Daoy (cell line): Measurements from ENCODE around the gene CNTN4. TPM values are rescaled to one million over a fixed set of nuclear protein-coding genes. Genes with fewer than 3 reads are reported as not detected.

Experiments
- DNase-seq: peaks from one replicate; pipeline ENCODE4 v3.0.0-alpha.2; 2015; ENCODE audit warnings: low read depth
- total RNA-seq: library from RNA; depleted of rRNA; stranded (reverse); fragments of >200 nt; shearing (Covaris generic); gene quantifications from 2 replicates; pipeline ENCODE4 v1.2.3, GENCODE V29; 2014

Gene CNTN4
- total RNA-seq, 1 experiment from 2014 or later: 0.06 TPM

- DNase-seq: no peak
Observed at GRCh38 chr3:2266606-2267005, 167.9 kb downstream of the CNTN4 start.

- DNase-seq: no peak
Observed at GRCh38 chr3:2268779-2269178, 170.1 kb downstream of the CNTN4 start.

GRCh38 chr3:2274526-2274925 lies 175.9 kb downstream of the CNTN4 start:
- DNase-seq: no peak

- no peak for DNase-seq
Observed at GRCh38 chr3:2283818-2284217, 185.2 kb downstream of the CNTN4 start.

DNA sequence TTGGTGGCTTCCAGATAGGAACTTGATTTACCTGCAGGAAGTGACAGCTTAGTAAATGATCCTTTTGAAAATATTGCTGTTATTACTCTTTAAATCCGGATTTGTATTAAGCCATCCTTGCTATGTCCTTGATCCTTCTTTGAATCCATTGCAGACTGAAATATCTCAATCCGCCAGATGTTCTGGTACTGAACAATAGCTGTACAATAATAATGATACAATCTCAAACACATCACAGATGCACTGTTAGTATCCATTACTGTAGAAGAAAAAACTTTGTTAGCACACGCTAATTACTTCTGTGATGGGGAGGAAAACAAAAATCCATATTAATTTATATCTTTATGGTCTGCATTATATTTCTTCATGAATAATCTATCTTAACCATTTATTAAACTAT lies 202.3 kb downstream of the CNTN4 start:
- DNase-seq: no peak

GRCh38 chr3:2301361-2301760 lies 202.7 kb downstream of the CNTN4 start:
- DNase-seq: no peak

GRCh38 chr3:2303566-2303965 lies 204.9 kb downstream of the CNTN4 start:
- no peak for DNase-seq

- DNase-seq: no peak
Observed at GRCh38 chr3:2311022-2311421, 212.4 kb downstream of the CNTN4 start.

- no peak for DNase-seq
Observed at GRCh38 chr3:2317521-2317920, 218.9 kb downstream of the CNTN4 start.

DNA sequence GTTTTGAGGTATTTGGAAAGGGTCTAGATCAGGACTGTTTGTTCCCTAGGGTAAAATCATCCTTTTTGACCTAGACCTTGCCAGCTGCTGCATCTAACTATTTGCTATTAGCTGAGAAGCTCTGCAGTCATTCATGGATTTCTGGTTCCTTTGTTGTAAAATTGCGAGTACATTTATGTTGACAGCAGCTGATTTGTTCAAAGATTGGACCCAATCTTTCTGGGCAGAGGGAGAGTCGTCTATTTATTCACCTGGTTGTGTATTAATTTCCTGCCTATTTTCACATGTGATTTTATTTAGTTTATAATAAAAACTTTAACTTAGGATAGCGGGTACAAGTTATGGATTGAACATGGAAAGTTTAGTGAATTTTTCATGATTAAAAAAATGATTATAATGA lies 236.3 kb downstream of the CNTN4 start:
- DNase-seq: no peak

GRCh38 chr3:2343031-2343682 lies 244.5 kb downstream of the CNTN4 start:
- no peak for DNase-seq

GRCh38 chr3:2352134-2352762 lies 253.6 kb downstream of the CNTN4 start:
- no peak for DNase-seq

- peak; percentile 34 for DNase-seq
Observed at GRCh38 chr3:2354702-2355101, 256.0 kb downstream of the CNTN4 start.

DNA sequence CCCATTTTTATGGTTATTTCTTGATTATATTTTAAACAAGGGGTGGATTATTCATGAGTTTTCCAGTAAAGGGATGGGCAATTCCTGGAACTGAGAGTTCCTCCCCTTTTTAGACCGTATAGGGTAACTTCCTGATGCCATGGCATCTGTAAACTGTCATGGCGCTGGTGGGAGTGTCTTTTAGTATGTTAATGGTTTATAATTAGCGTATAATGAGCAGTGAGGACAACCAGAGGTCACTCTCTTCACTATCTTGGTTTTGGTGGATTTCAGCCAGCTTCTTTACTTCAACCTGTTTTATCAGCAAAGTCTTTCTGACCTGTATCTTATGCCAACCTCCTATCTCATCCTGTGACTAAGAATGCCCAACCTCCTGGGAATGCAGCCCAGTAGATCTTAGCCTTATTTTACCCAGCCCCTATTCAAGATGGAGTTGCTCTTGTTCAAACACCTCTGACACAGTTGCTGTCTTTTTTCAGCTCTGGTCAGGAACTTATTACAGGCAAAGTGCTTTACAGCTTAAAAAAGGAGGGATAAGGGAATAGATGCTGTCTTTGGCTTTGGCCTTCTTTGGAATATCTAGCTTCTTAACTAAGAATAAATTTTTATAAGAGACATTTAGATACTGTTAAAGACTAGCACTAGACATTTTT lies 257.8 kb downstream of the CNTN4 start:
- DNase-seq: no peak

DNA sequence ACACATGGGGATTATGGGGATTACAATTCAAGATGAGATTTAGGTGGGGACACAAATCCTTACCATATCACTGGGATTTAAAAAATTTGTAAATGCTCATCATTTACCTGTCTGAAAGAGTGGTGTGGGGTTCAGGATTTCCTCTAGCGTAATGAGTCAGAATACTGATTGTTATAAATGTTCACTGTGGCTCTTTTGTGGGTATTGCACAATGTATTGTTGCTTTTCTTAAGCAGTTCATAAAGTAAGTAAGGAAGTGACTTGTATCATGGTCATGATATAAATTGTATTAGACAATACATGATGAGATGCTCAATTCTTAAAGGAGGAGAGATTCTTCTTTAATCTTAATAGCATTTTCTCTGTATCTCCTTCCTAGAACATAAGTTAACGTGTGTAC lies 262.1 kb downstream of the CNTN4 start:
- no peak for DNase-seq

- no peak for DNase-seq
Observed at GRCh38 chr3:2362122-2362521, 263.5 kb downstream of the CNTN4 start.

DNA sequence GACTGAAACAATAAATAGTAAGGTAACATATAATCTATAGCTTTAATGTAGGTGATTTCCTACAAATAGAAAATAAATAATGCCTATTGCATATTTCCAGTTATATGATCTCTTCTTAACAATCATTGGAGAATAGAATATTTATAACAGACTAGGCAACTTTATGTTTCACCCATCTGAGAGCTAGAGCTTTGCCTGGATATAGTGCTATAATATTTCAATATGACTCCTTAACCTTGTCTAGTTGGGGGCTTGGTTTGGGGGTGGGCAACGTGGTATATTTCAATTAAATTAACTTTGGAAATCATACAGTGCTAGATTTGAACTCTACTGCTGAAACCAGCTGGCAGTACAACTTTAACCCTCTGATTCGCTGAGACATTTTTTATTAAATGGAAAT lies 265.2 kb downstream of the CNTN4 start:
- no peak for DNase-seq

DNA sequence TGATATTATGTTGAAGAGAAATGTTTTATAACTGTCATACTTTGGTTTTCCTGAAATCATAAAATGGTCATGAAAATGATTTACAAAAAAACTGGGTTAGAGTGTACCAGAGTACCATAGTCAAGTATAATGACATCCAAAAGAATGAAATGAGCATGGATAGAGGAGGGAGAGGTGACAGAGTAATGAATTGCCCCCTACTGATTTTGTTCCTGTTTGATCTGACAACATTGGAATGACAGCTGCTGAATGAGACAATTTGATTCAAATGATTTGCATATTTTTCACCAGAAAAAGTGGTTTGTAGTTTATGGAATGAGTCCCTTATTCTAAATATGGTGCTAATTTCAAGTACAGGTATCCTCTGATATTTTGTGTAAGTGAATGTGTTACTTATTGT lies 271.7 kb downstream of the CNTN4 start:
- no peak for DNase-seq

GRCh38 chr3:2372306-2372705 lies 273.6 kb downstream of the CNTN4 start:
- no peak for DNase-seq

GRCh38 chr3:2375376-2375775 lies 276.7 kb downstream of the CNTN4 start:
- no peak for DNase-seq

DNA sequence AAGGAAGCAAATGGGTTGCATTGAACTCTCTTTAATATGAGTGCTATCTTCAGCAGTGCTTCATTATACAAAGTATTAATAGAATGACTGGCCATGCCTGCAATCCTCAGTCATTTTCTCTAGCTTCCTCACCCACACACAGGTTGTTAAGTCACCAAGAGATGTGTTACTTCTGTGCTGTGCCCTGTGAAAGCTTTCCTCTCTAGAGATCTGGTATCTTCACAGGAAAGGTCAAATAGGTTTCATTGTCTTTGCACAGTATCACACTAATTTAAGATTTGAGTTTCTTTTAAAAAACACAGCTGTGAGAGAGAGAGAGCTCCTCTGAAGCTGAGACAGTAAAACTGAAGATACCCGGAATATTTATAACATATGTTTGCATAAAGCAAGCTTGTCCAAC lies 278.6 kb downstream of the CNTN4 start:
- DNase-seq: no peak

- DNase-seq: no peak
Observed at GRCh38 chr3:2390926-2391532, 292.4 kb downstream of the CNTN4 start.

DNA sequence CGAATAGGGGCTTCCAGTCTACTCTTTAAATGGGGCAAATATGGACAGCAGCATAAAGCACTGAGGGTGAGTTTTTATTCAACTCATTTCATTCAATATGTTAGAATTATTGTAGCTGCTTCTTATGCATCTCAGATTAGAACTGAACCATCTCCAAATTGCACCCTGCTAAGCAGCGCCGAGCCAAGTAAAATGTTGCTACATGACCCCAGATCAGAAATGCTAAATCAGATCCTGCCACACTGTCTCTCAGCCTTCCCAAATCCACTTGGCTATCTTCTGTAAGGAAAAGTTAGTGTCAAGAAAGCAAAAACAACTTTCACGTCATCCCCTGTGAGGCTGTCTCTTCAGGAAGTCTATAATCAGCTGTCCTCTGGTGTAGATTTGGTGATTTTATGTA lies 293.2 kb downstream of the CNTN4 start:
- no peak for DNase-seq
